Stimulated activated CD8-positive, alpha-beta memory T cell treated with anti-CD3 and anti-CD28 coated beads, Interleukin-15, amount 100 ng/mL, for 4 hours (primary cell): ENCODE results near the gene SLC12A4.
"Not testable (repeated sequence)": the region's sequence is repeated elsewhere in the genome, so short reads cannot be mapped to it uniquely, and the experiment has no call there.

Source experiments
- DNase-seq, 2 donors: peaks; one replicate each; pipeline ENCODE4 v3.0.0-alpha.2; 2020; ENCODE audit warnings: low read depth in 2 of 2

SLC12A4 gene

GRCh38 chr16:67941469-67942199 is 26.8 kb downstream of the SLC12A4 start:
- DNase-seq: no peak

GRCh38 chr16:67940446-67941089 is 27.9 kb downstream of the SLC12A4 start:
- DNase-seq: no peak

GRCh38 chr16:67939507-67940445 is 28.7 kb downstream of the SLC12A4 start:
- no peak for DNase-seq

- DNase-seq: not testable (repeated sequence)
Measured at GRCh38 chr16:67937713-67938112, 30.7 kb downstream of the SLC12A4 start.

GRCh38 chr16:67936880-67937605 is 31.4 kb downstream of the SLC12A4 start:
- peak; percentile 56 to 68 for DNase-seq

GRCh38 chr16:67936124-67936879 is 32.1 kb downstream of the SLC12A4 start, which contains the start of gene PSMB10:
PSMB10 (minus strand) TSS chr16:67936850; CDS start chr16:67936749, 101 bp downstream.
- no peak for DNase-seq

GRCh38 chr16:67935402-67936123 is 32.9 kb downstream of the SLC12A4 start:
- peak; percentile 89 to 93 for DNase-seq

GRCh38 chr16:67935101-67935401 is 33.4 kb downstream of the SLC12A4 start:
- DNase-seq: no peak

GRCh38 chr16:67934306-67935100 is 33.9 kb downstream of the SLC12A4 start:
- DNase-seq: no peak

GRCh38 chr16:67933805-67934204 is 34.6 kb downstream of the SLC12A4 start:
- no peak for DNase-seq

- DNase-seq: no peak
Measured at GRCh38 chr16:67932462-67932840, 36.0 kb downstream of the SLC12A4 start.

- no peak for DNase-seq
Measured at GRCh38 chr16:67931712-67932461, 36.5 kb downstream of the SLC12A4 start, which contains the start of gene CTRL. CTRL (minus strand) TSS chr16:67931862; CDS start chr16:67931852, 10 bp downstream.

GRCh38 chr16:67930678-67931211 is 37.7 kb downstream of the SLC12A4 start:
- no peak for DNase-seq

GRCh38 chr16:67930191-67930590 is 38.2 kb downstream of the SLC12A4 start:
- DNase-seq: no peak

GRCh38 chr16:67928561-67929364 is 39.7 kb downstream of the SLC12A4 start:
- DNase-seq: peak; percentile 36 to 55

GRCh38 chr16:67928147-67928546 is 40.3 kb downstream of the SLC12A4 start:
- DNase-seq: no peak

GRCh38 chr16:67927131-67927941 is 41.1 kb downstream of the SLC12A4 start:
- no peak for DNase-seq
